ENCODE results near the gene ATG13.

GRCh38 chr11:46677991-46678740, 60.8 kb downstream of the ATG13 start:
- no peak for TF ChIP-seq CTCF (IDR thresholded peaks at IDR 0.05)
- no peak for TF ChIP-seq POLR2A (IDR thresholded peaks at IDR 0.05)
